ENCODE measurements around the gene CHRNA5.

The CHRNA5 gene

DNA sequence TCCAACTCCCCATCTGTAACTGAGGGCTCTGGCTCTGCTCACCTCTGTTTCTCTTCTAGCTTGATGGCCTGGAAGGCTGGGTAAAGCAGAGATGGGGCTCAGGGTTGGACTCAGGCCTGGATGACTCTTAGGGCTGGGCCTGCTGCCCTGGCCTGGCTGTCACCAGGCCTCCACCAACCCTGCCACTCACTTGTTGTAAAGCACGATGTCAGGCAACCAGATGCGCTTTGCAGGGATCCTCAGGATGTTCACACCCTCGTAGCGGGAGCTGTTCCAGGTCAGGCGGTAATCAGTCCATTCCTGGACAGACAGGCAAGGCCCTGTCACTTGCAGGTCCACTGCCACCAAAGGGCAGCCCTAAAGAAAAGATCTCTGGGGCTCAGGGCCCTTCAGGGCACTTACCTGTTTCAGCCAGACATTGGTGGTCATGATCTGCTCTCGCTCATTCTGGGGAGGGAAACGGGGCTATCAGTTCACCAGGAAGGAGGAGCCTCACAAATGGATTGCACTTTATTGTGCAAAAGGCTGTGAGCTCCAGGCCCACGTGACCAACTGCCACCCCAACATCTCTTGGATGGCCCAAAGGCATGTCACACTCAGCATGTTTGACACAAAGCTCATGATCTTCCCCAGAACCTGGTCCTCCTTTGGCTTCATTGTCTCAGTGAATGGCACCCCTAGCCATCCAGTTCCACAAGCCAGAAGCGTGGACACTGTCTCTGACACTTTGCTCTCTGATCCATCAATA lies 65.7 kb downstream of the CHRNA5 start:
- TF ChIP-seq TAF1 (IDR thresholded peaks at IDR 0.05; ENCODE audit: borderline replicate concordance, insufficient read depth, low read length): no peak
- TF ChIP-seq SIN3A (IDR thresholded peaks at IDR 0.05; ENCODE audit: borderline replicate concordance, insufficient read depth, low read length): no peak
- no peak for TF ChIP-seq FOXP2 (optimal IDR thresholded peaks at IDR 0.05; ENCODE audit: borderline replicate concordance, extremely low read depth, extremely low read length, insufficient read depth)
- TF ChIP-seq, protein P1, sequence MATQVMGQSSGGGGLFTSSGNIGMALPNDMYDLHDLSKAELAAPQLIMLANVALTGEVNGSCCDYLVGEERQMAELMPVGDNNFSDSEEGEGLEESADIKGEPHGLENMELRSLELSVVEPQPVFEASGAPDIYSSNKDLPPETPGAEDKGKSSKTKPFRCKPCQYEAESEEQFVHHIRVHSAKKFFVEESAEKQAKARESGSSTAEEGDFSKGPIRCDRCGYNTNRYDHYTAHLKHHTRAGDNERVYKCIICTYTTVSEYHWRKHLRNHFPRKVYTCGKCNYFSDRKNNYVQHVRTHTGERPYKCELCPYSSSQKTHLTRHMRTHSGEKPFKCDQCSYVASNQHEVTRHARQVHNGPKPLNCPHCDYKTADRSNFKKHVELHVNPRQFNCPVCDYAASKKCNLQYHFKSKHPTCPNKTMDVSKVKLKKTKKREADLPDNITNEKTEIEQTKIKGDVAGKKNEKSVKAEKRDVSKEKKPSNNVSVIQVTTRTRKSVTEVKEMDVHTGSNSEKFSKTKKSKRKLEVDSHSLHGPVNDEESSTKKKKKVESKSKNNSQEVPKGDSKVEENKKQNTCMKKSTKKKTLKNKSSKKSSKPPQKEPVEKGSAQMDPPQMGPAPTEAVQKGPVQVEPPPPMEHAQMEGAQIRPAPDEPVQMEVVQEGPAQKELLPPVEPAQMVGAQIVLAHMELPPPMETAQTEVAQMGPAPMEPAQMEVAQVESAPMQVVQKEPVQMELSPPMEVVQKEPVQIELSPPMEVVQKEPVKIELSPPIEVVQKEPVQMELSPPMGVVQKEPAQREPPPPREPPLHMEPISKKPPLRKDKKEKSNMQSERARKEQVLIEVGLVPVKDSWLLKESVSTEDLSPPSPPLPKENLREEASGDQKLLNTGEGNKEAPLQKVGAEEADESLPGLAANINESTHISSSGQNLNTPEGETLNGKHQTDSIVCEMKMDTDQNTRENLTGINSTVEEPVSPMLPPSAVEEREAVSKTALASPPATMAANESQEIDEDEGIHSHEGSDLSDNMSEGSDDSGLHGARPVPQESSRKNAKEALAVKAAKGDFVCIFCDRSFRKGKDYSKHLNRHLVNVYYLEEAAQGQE (IDR thresholded peaks at IDR 0.05; ENCODE audit: insufficient read depth in 1 of 2, low read depth in 2 of 2, low read length in 2 of 2): no peak
- TF ChIP-seq POLR2AphosphoS5 (IDR thresholded peaks at IDR 0.05; ENCODE audit: low read depth, low read length): no peak

DNA sequence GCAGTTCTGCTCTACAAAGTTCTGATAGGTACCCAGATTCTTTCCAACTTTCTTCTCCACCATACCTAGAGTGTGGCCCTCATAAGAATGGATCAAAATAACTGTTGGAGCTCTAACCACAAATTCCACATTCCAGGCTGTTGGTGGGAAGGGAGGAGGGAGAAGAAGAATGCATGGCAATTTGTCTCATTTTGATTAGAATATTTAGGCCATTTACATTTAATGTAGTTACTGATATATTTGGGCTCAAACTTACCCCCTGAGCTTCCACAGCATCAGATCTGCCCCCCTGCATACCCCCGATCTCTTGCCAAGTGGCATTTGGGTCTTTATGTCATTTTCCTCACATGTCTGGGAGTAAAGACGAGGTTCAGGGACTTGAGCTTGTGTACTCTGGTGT lies 68.0 kb downstream of the CHRNA5 start:
- TF ChIP-seq SIN3A (IDR thresholded peaks at IDR 0.05; ENCODE audit: borderline replicate concordance, insufficient read depth, low read length): no peak
- no peak for TF ChIP-seq POLR2AphosphoS5 (IDR thresholded peaks at IDR 0.05; ENCODE audit: low read depth, low read length)
- TF ChIP-seq TAF1 (IDR thresholded peaks at IDR 0.05; ENCODE audit: borderline replicate concordance, insufficient read depth, low read length): no peak
- TF ChIP-seq FOXP2 (optimal IDR thresholded peaks at IDR 0.05; ENCODE audit: borderline replicate concordance, extremely low read depth, extremely low read length, insufficient read depth): no peak
- TF ChIP-seq, protein P1 (IDR thresholded peaks at IDR 0.05; ENCODE audit: insufficient read depth in 1 of 2, low read depth in 2 of 2, low read length in 2 of 2): no peak

DNA sequence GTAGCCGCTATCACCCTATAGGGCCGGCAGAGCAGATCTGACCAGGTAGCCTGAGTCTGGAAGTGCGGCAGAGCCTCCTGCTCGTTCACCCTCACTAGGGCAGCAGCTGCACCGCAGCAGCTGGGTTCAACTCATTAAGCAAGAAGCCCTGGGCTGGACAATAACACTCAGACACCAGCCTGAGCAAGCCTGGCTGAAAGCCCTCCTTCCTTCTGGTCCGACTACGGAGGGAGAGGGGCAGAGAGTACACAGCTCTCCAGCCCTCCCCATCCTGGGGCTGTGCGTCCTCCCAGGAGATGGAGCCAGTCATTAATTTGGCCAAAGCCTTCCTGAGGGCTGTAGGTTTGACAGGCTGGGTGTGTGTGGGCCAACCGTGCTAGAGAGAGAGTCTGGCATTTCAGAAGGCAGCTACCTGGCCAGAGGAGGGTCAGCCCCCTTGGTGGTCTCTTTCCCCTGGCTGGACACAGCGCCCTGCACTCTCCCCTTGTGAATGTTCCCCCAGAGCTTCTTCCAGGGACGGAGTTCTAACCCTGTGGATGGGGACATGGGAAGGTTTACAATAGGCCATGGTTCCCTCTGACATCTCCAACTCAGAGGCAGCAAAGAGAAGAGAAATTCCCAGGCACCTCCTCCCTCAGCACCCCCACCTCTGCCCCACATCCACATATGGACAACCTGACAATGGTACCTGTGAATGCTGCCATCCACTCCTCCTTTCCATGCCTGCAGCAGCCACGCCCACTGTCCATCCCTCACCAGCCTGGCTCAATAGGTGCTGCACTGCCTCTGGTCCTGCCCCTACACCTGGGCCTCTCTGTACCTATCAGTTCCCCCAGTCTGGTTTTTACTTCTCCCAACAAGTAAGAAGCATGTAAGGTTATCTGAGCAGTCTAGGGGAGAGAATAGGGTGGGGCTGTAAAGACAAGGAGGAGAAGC lies 69.2 kb downstream of the CHRNA5 start:
- TF ChIP-seq TAF1 (IDR thresholded peaks at IDR 0.05; ENCODE audit: borderline replicate concordance, insufficient read depth, low read length) (no peak), SIN3A (IDR thresholded peaks at IDR 0.05; ENCODE audit: borderline replicate concordance, insufficient read depth, low read length) (no peak), POLR2AphosphoS5 (IDR thresholded peaks at IDR 0.05; ENCODE audit: low read depth, low read length) (no peak)

DNA sequence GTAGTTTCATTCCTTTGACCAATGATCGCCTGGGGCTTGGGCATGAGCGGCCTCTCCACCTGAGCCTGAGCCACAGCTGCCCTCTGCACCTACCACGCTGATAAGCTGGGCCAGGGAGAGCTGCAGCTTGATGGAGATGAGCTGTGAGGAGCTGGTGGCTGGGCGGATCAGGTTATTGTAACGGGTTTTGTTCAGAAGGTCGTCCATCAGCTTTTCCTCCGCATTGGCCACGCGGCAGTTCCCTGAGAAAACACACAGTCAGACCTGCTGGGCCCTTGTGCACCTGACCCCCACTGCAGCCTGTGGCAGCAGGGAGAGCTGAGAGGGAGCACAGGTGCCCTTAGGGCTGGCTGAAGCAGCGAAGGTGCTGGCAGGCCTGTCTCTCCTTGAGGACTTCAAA lies 70.0 kb downstream of the CHRNA5 start:
- TF ChIP-seq SIN3A (IDR thresholded peaks at IDR 0.05; ENCODE audit: borderline replicate concordance, insufficient read depth, low read length) (no peak), FOXP2 (optimal IDR thresholded peaks at IDR 0.05; ENCODE audit: borderline replicate concordance, extremely low read depth, extremely low read length, insufficient read depth) (no peak), TAF1 (IDR thresholded peaks at IDR 0.05; ENCODE audit: borderline replicate concordance, insufficient read depth, low read length) (no peak), POLR2AphosphoS5 (IDR thresholded peaks at IDR 0.05; ENCODE audit: low read depth, low read length) (no peak)
- TF ChIP-seq, protein P1 (IDR thresholded peaks at IDR 0.05; ENCODE audit: insufficient read depth in 1 of 2, low read depth in 2 of 2, low read length in 2 of 2): no peak

DNA sequence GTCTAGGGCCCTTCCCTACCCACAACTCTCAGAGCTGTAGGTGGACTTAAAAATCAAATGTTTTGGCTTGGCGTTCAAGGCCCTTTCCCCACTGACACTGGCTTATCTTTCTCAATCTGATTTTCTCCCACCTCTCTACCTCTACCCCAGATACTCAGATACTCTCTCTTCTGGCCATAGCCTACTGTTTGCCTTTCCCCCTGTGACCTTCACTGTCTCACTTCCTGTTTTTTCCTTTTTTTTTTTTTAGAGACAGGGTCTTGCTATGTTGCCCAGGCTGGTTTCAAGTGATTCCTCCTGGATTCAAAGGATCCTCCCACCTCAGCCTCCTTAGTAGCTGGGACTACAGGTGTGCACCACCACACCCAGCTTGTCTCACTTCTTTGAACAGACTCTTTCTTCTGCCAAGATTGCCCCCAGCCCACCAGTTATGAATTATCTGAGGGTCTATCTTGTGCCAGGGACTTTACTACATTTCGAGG lies 71.1 kb downstream of the CHRNA5 start:
- no peak for TF ChIP-seq POLR2AphosphoS5 (IDR thresholded peaks at IDR 0.05; ENCODE audit: low read depth, low read length)
- TF ChIP-seq TAF1 (IDR thresholded peaks at IDR 0.05; ENCODE audit: borderline replicate concordance, insufficient read depth, low read length): no peak
- no peak for TF ChIP-seq SIN3A (IDR thresholded peaks at IDR 0.05; ENCODE audit: borderline replicate concordance, insufficient read depth, low read length)
- no peak for TF ChIP-seq FOXP2 (optimal IDR thresholded peaks at IDR 0.05; ENCODE audit: borderline replicate concordance, extremely low read depth, extremely low read length, insufficient read depth)
